GM23248 (cell line): ENCODE data around the gene GPX3. TPM values are rescaled to one million over a fixed set of nuclear protein-coding genes. Genes with fewer than 3 reads are reported as not detected.
A peak's percentile ranks its signal among the peaks of the same experiment; 100 is the strongest.

Source experiments
- DNase-seq: peaks from one replicate; pipeline ENCODE4 v3.0.0-alpha.2; 2015
- H2AFZ ChIP-seq: fragments of 200-600 bp; sonication (generic); 2 replicates; pipeline ENCODE4 v1.6.1; 2016; ENCODE audit warnings: antibody characterized with exemption
- H3F3A ChIP-seq: fragments of 200-600 bp; sonication (generic); 2 replicates; pipeline ENCODE4 v1.6.1; 2016; ENCODE audit warnings: mild to moderate bottlenecking, antibody characterized with exemption, mixed run types; ENCODE audit not compliant: insufficient read depth
- H3K27ac ChIP-seq: fragments of 200-600 bp; sonication (generic); 2 replicates; pipeline ENCODE4 v1.5.1; 2016; ENCODE audit warnings: mild to moderate bottlenecking
- H3K27me3 ChIP-seq: fragments of 200-600 bp; sonication (generic); replicated peaks from 2 replicates; pipeline ENCODE4 v1.6.1; 2016; ENCODE audit warnings: mild to moderate bottlenecking; ENCODE audit not compliant: insufficient read depth
- H3K36me3 ChIP-seq: fragments of 200-600 bp; sonication (generic); 2 replicates; pipeline ENCODE4 v1.6.1; 2016; ENCODE audit warnings: low read depth, mild to moderate bottlenecking
- H3K4me1 ChIP-seq: fragments of 200-600 bp; sonication (generic); 2 replicates; pipeline ENCODE4 v1.6.1; 2016; ENCODE audit warnings: mild to moderate bottlenecking; ENCODE audit not compliant: insufficient read depth
- H3K4me2 ChIP-seq: fragments of 200-600 bp; sonication (generic); one replicate; pipeline ENCODE4 v1.6.1; 2016; ENCODE audit warnings: mild to moderate bottlenecking; ENCODE audit not compliant: unreplicated experiment
- H3K4me3 ChIP-seq: fragments of 200-600 bp; sonication (generic); 2 replicates; pipeline ENCODE4 v1.5.1; 2016; ENCODE audit warnings: mild to moderate bottlenecking
- H3K79me2 ChIP-seq: fragments of 200-600 bp; sonication (generic); 2 replicates; pipeline ENCODE4 v1.6.1; 2016; ENCODE audit warnings: mild to moderate bottlenecking; ENCODE audit not compliant: insufficient read depth
- H3K9ac ChIP-seq: fragments of 200-600 bp; sonication (generic); 2 replicates; pipeline ENCODE4 v1.6.1; 2016; ENCODE audit warnings: mild to moderate bottlenecking
- H3K9me2 ChIP-seq: fragments of 200-600 bp; sonication (generic); 2 replicates; pipeline ENCODE4 v1.6.1; 2016; ENCODE audit warnings: mixed run types, mild to moderate bottlenecking, moderate library complexity; ENCODE audit not compliant: insufficient read depth
- H3K9me3 ChIP-seq: fragments of 200-600 bp; sonication (generic); one replicate; pipeline ENCODE4 v1.6.1; 2017; ENCODE audit warnings: low read depth
- H4K20me1 ChIP-seq: fragments of 200-600 bp; sonication (generic); 2 replicates; pipeline ENCODE4 v1.6.0; 2016; ENCODE audit not compliant: insufficient read depth
- EZH2 ChIP-seq: fragments of 200-600 bp; sonication (generic); IDR thresholded peaks from 2 replicates; pipeline ENCODE4 v1.6.1; 2018; ENCODE audit warnings: antibody characterized with exemption, mild to moderate bottlenecking; ENCODE audit not compliant: insufficient read depth, poor library complexity, severe bottlenecking
- EZH2phosphoT487 ChIP-seq: fragments of 200-600 bp; sonication (generic); IDR thresholded peaks from 2 replicates; pipeline ENCODE4 v1.6.1; 2018; ENCODE audit warnings: antibody characterized with exemption, moderate library complexity, mild to moderate bottlenecking, low read depth; ENCODE audit not compliant: insufficient read depth
- WGBS, 2 experiments: methylation state at CpG; one replicate each; pipeline ENCODE4 v1.1.6; 2015 to 2017; ENCODE audit warnings: low lambda C conversion rate in 2 of 2, low coverage in 1 of 2; ENCODE audit errors: missing lambda C conversion rate in 2 of 2; 5-methylcytosine and 5-hydroxymethylcytosine counted together
- in situ Hi-C: fragments of 300-500 bp; cut with MboI; formaldehyde crosslinking; loops from 2 replicates; pipeline ENCODE4 v1.15.0; 2020
- polyA plus RNA-seq: library from polyadenylated mRNA; unstranded; fragments of >200 nt; fragmentation: Nextera tagmentation; extraction: Ambion mirVana; gene quantifications from 2 replicates; pipeline ENCODE4 v1.2.1, GENCODE V29; 2016
- total RNA-seq: library from RNA; depleted of rRNA; stranded (reverse); fragments of >200 nt; shearing (Covaris generic); gene quantifications from 2 replicates; pipeline ENCODE4 v1.2.3, GENCODE V29; 2014

GPX3 gene
- total and polyA plus RNA-seq, 2 experiments from 2014 or later, result 3.0 to 4.2 TPM

GRCh38 chr5:151023047-151023615, 2.7 kb downstream of the GPX3 start:
- H3K4me1 ChIP-seq, result no peaks in the 10 kb centered on the region
- H3F3A ChIP-seq, result no peaks in the 10 kb centered on the region; the same call in 1 of the 2 replicates
- in situ Hi-C loops, result no loop called here
- H3K36me3 ChIP-seq, result no peaks in the 10 kb centered on the region
- no peaks in the 10 kb centered on the region for H4K20me1 ChIP-seq
- H3K9me3 ChIP-seq, result no peaks in the 10 kb centered on the region
- H3K27ac ChIP-seq, result no peak overlapping the region
- TF ChIP-seq EZH2phosphoT487, result no peak
- TF ChIP-seq EZH2, result no peak
- DNase-seq, result peak; percentile 26
- no peaks in the 10 kb centered on the region for H3K27me3 ChIP-seq
- H3K9ac ChIP-seq, result no peak overlapping the region
- no peaks in the 10 kb centered on the region for H3K9me2 ChIP-seq
- 89 to 93% methylated on average over 5 of the region's 5 CpGs for WGBS, 2 experiments
- H3K4me2 ChIP-seq, result no peak overlapping the region
- no peak overlapping the region for H3K4me3 ChIP-seq
- no peak overlapping the region for H2AFZ ChIP-seq
- H3K79me2 ChIP-seq, result no peaks in the 10 kb centered on the region

- Histone ChIP-seq H4K20me1 (no peaks in the 10 kb centered on the region), H3K79me2 (no peaks in the 10 kb centered on the region), H3K9me2 (no peaks in the 10 kb centered on the region), H3K4me1 (no peaks in the 10 kb centered on the region), H3F3A (no peaks in the 10 kb centered on the region; the same call in 1 of the 2 replicates), H3K9ac (no peak overlapping the region), H3K27me3 (no peaks in the 10 kb centered on the region), H3K27ac (no peak overlapping the region), H3K36me3 (no peaks in the 10 kb centered on the region), H3K4me3 (no peak overlapping the region), H3K4me2 (no peak overlapping the region), H3K9me3 (no peaks in the 10 kb centered on the region), H2AFZ (no peak overlapping the region)
- peak; percentile 38 for DNase-seq
- in situ Hi-C loops, result no loop called here
- 77 to 81% methylated on average over 8 of the region's 8 CpGs for WGBS, 2 experiments
- TF ChIP-seq EZH2, result no peak
- TF ChIP-seq EZH2phosphoT487, result no peak
Measured at GRCh38 chr5:151023651-151024050, 3.3 kb downstream of the GPX3 start.

DNA sequence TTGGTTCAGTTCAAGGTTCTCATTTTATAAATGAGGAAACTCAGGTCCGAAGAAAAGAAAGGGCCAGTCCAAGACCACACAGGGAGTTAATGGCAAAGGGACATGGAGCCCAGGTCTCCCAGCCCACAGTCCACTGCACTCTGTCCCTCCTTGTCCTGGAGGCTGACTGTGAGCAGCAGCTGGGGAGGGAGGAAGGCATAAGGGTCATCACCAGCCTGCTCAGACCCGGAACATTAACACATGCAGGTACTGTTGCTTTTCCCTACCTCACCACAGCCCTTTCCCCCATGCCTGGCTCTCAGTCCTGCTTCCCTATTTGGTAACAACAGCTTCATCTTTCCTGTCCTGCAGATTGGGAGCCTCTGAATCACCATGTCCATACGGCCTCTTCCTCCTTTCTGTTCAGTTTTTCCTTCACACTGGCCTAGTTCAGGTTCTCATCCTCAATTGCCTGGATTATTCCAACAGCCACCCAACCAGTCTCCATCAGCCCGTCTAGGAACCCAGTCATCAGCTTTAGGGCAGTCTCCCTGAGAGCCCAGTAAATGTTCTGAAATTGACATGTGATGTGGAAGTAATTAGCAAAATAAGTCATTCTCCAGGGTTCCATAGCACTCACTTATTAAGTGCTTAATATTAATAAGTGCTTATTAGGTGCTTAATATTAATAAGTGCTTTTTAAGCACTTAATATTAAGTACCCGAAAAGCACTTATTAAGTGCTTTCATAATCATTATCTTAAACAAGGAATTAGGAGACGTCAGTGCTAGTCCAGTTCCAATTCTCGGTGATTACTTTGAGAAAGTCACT, 4.3 kb downstream of the GPX3 start:
- Histone ChIP-seq H3K27ac (no peak overlapping the region), H3K27me3 (no peaks in the 10 kb centered on the region), H3F3A (no peaks in the 10 kb centered on the region; the same call in 1 of the 2 replicates)

DNA sequence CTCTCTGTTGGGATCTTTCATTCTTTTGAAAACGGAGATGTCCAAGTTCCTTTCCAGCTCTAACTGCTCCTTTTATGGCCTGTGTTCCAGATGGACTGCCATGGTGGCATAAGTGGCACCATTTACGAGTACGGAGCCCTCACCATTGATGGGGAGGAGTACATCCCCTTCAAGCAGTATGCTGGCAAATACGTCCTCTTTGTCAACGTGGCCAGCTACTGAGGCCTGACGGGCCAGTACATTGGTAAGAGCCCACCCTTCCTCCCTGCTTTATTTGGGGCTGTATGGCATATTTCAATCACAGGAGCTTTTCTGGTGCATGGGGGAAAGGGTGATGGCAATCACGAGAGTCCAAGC, 4.8 kb downstream of the GPX3 start:
- H4K20me1 ChIP-seq, result no peaks in the 10 kb centered on the region
- H3K36me3 ChIP-seq, result no peaks in the 10 kb centered on the region
- no peak overlapping the region for H3K27ac ChIP-seq

More for the DNA sequence above, 4.3 kb downstream of the GPX3 start:
- Histone ChIP-seq H3K79me2 (no peaks in the 10 kb centered on the region), H3K4me3 (no peak overlapping the region), H2AFZ (no peak overlapping the region), H3K4me2 (no peak overlapping the region), H4K20me1 (no peaks in the 10 kb centered on the region), H3K36me3 (no peaks in the 10 kb centered on the region), H3K4me1 (no peaks in the 10 kb centered on the region), H3K9me2 (no peaks in the 10 kb centered on the region), H3K9ac (no peak overlapping the region), H3K9me3 (no peaks in the 10 kb centered on the region)
- 89 to 92% methylated on average over 7 of the region's 7 CpGs for WGBS, 2 experiments
- in situ Hi-C loops, result no loop called here
- no peak for DNase-seq
- no peak for TF ChIP-seq EZH2
- no peak for TF ChIP-seq EZH2phosphoT487

More for the DNA sequence above, 4.8 kb downstream of the GPX3 start:
- H3K79me2 ChIP-seq, result no peaks in the 10 kb centered on the region
- no peaks in the 10 kb centered on the region for H3K4me1 ChIP-seq
- no peaks in the 10 kb centered on the region for H3K9me2 ChIP-seq
- no peak for TF ChIP-seq EZH2phosphoT487
- TF ChIP-seq EZH2, result no peak
- in situ Hi-C loops, result no loop called here
- H3K9ac ChIP-seq, result no peak overlapping the region
- no peak overlapping the region for H2AFZ ChIP-seq
- no peaks in the 10 kb centered on the region for H3K9me3 ChIP-seq
- no peaks in the 10 kb centered on the region for H3K27me3 ChIP-seq
- H3K4me2 ChIP-seq, result no peak overlapping the region
- 95 to 96% methylated on average over 7 of the region's 7 CpGs for WGBS, 2 experiments
- no peak overlapping the region for H3K4me3 ChIP-seq
- no peak for DNase-seq
- H3F3A ChIP-seq, result no peaks in the 10 kb centered on the region
